ENCODE results near the gene SLU7. TPM values are rescaled to one million over a fixed set of nuclear protein-coding genes. Genes with fewer than 3 reads are reported as not detected.
A peak's percentile ranks its signal among the peaks of the same experiment; 100 is the strongest.
"Not testable (repeated sequence)": the region's sequence is repeated elsewhere in the genome, so short reads cannot be mapped to it uniquely, and the experiment has no call there.

Gene SLU7
- total RNA-seq, 1 donor from 2014 or later, result 55.1 TPM

- ATAC-seq (no peak), DNase-seq (no peak)
- no peak for TF ChIP-seq CTCF (IDR thresholded peaks at IDR 0.05)
- H3K36me3 ChIP-seq, result no peaks in the 10 kb centered on the region
- H3K27me3 ChIP-seq (ENCODE audit: low read depth), result no peaks in the 10 kb centered on the region
- intact Hi-C loops (cut with DNase I), result no loop called here
- H3K27ac ChIP-seq, result no peak overlapping the region
- no peak overlapping the region for H3K4me3 ChIP-seq
- no peaks in the 10 kb centered on the region for H3K9me3 ChIP-seq
- H3K4me1 ChIP-seq, result peaks cover 10% of the 10 kb centered on the region
Measured at GRCh38 chr5:160437271-160437670, 18.4 kb upstream of the SLU7 start.

- H3K36me3 ChIP-seq; intact Hi-C loops (cut with DNase I); H3K27ac ChIP-seq; H3K27me3 ChIP-seq (ENCODE audit: low read depth); H3K4me1 ChIP-seq; H3K9me3 ChIP-seq; DNase-seq; ATAC-seq; H3K4me3 ChIP-seq: not testable (repeated sequence)
Measured at GRCh38 chr5:160436661-160437060, 17.8 kb upstream of the SLU7 start.

GRCh38 chr5:160436017-160436416 is 17.1 kb upstream of the SLU7 start:
- H3K36me3 ChIP-seq, result no peaks in the 10 kb centered on the region
- DNase-seq (no peak), ATAC-seq (no peak)
- H3K27me3 ChIP-seq (ENCODE audit: low read depth), result no peaks in the 10 kb centered on the region
- no peaks in the 10 kb centered on the region for H3K9me3 ChIP-seq
- TF ChIP-seq CTCF (IDR thresholded peaks at IDR 0.05), result no peak
- peaks cover 10% of the 10 kb centered on the region for H3K4me1 ChIP-seq
- H3K4me3 ChIP-seq, result no peak overlapping the region
- H3K27ac ChIP-seq, result no peak overlapping the region
- intact Hi-C loops (cut with DNase I), result no loop called here

GRCh38 chr5:160435532-160435931 is 16.7 kb upstream of the SLU7 start:
- no peak for ATAC-seq
- Histone ChIP-seq H3K27me3 (ENCODE audit: low read depth) (no peaks in the 10 kb centered on the region), H3K9me3 (no peaks in the 10 kb centered on the region), H3K36me3 (no peaks in the 10 kb centered on the region), H3K27ac (no peak overlapping the region), H3K4me1 (peaks cover 10% of the 10 kb centered on the region), H3K4me3 (no peak overlapping the region)
- no peak for TF ChIP-seq CTCF (IDR thresholded peaks at IDR 0.05)
- DNase-seq, result no peak
- intact Hi-C loops (cut with DNase I), result no loop called here

GRCh38 chr5:160434022-160434531 is 15.2 kb upstream of the SLU7 start:
- H3K4me1 ChIP-seq, result peaks cover 5% of the 10 kb centered on the region
- TF ChIP-seq CTCF (IDR thresholded peaks at IDR 0.05), result no peak
- H3K27me3 ChIP-seq (ENCODE audit: low read depth), result no peaks in the 10 kb centered on the region

GRCh38 chr5:160432787-160433186 is 13.9 kb upstream of the SLU7 start:
- intact Hi-C loops (cut with DNase I), result no loop called here
- no peak for ATAC-seq
- no peak for DNase-seq

More at GRCh38 chr5:160434022-160434531, 15.2 kb upstream of the SLU7 start:
- Histone ChIP-seq H3K4me3 (no peak overlapping the region), H3K9me3 (no peaks in the 10 kb centered on the region), H3K27ac (no peak overlapping the region), H3K36me3 (no peaks in the 10 kb centered on the region)
- intact Hi-C loops (cut with DNase I), result no loop called here
- ATAC-seq (peak in 1 of 2 donors; percentile 58), DNase-seq (peak; percentile 44)

More at GRCh38 chr5:160432787-160433186, 13.9 kb upstream of the SLU7 start:
- Histone ChIP-seq H3K36me3 (no peaks in the 10 kb centered on the region), H3K27ac (no peak overlapping the region), H3K9me3 (no peaks in the 10 kb centered on the region), H3K4me3 (no peak overlapping the region), H3K27me3 (ENCODE audit: low read depth) (no peaks in the 10 kb centered on the region), H3K4me1 (no peaks in the 10 kb centered on the region)
- TF ChIP-seq CTCF (IDR thresholded peaks at IDR 0.05), result no peak
